ENCODE results near the gene EHD1. TPM values are rescaled to one million over a fixed set of nuclear protein-coding genes. Genes with fewer than 3 reads are reported as not detected.

EHD1 gene
- total and polyA plus RNA-seq, 9 donors = 14.3 to 87.8 (median 33.5) TPM

DNA sequence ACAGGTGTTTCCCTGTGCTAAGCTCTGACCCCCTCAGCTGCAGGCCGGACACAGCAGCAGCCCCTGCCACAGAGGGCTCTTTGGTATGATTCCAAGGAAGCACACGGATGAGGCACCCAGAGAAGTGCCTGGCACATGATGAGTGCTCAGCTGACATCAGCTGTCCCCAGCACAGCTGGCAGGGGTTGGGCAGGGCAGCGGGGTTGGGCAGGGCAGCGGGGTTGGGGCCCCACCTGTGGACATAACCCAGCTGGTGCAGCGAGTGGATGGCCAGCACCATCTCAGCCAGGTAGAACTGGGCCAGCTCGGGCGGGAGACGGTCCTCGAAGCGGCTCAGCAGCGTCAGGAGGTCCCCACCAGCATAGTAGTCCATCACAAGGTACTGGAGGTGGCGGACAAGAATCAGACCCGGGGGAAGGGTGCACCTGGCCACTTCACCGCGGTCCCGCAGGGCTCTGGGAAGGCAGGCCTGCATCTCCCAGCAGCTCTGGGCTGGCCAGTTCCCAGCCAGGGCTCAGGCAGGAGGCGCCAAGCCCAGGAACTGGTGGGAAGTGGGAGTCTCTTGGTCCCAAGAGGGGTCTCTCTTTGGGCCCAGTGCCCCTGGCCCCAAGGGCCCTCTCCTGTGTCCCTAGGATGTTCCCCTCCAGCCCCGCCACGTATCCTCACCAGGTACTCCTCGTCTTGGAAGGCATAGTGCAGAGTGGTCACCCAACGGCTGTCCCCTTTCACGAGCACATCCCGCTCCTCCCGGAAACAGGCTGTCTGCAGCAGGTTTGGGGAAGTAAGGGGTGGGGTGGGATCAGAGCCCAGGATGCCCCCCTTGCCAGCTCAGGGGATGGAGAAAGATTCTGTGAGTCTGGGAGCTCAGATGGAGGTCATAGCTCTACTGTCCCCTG, 38.3 kb downstream of the EHD1 start:
- Histone ChIP-seq H3K36me3 (no peaks in the 10 kb centered on the region), H3K27ac (no peak overlapping the region), H3K27me3 (no peaks in the 10 kb centered on the region), H3K4me1 (ENCODE audit: insufficient read depth) (peaks cover 4% of the 10 kb centered on the region), H3K9me3 (no peaks in the 10 kb centered on the region), H3K4me3 (no peak overlapping the region)
- TF ChIP-seq POLR2A (IDR thresholded peaks at IDR 0.05) (no peak), EP300 (IDR thresholded peaks at IDR 0.05) (no peak)
- TF ChIP-seq, protein P1, sequence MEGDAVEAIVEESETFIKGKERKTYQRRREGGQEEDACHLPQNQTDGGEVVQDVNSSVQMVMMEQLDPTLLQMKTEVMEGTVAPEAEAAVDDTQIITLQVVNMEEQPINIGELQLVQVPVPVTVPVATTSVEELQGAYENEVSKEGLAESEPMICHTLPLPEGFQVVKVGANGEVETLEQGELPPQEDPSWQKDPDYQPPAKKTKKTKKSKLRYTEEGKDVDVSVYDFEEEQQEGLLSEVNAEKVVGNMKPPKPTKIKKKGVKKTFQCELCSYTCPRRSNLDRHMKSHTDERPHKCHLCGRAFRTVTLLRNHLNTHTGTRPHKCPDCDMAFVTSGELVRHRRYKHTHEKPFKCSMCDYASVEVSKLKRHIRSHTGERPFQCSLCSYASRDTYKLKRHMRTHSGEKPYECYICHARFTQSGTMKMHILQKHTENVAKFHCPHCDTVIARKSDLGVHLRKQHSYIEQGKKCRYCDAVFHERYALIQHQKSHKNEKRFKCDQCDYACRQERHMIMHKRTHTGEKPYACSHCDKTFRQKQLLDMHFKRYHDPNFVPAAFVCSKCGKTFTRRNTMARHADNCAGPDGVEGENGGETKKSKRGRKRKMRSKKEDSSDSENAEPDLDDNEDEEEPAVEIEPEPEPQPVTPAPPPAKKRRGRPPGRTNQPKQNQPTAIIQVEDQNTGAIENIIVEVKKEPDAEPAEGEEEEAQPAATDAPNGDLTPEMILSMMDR (IDR thresholded peaks at IDR 0.05) = no peak
- 85 to 87% (median 86%) methylated on average over 21 to 24 of the region's 24 CpGs for WGBS, 3 donors
- intact Hi-C loops (cut with DNase I) = loop anchor here (5.0 to 10.0 kb wide), 4 partner anchors 165 to 282 kb away; partner anchors contain the start of genes ARL2 (in 3 of the 4), FAU (in 1 of the 4), MRPL49 (in 1 of the 4) and TM7SF2 (in 1 of the 4)
- DNase-seq = no peak

DNA sequence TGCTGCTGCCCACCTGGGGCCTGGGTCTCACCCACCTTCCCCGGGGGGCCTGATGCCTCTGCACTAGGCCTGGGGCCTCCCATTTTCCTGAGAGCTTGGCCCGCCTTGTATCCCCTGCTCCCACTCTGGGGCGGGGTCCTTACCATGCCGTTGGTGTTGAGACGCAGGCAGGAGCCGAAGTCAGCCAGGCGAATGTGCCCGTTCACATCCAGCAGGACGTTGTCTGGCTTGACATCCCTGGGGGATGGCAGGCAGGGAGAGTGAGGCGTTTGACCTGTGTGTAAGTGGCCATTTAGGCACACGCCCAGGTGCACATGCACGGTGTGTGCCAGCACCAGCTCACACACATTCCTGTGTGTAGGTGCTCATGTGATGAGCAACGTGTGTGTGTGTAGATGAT, 39.1 kb downstream of the EHD1 start:
- TF ChIP-seq, protein P1 (IDR thresholded peaks at IDR 0.05) = no peak
- no peak for TF ChIP-seq EP300 (IDR thresholded peaks at IDR 0.05)
- no peak for TF ChIP-seq POLR2A (IDR thresholded peaks at IDR 0.05)
- no peaks in the 10 kb centered on the region for H3K9me3 ChIP-seq
- intact Hi-C loops (cut with DNase I) = no loop called here
- DNase-seq = no peak
- H3K4me1 ChIP-seq (ENCODE audit: insufficient read depth) = peaks cover 3% of the 10 kb centered on the region
- H3K4me3 ChIP-seq = no peak overlapping the region
- H3K36me3 ChIP-seq = no peaks in the 10 kb centered on the region
- 84 to 85% (median 85%) methylated on average over 13 of the region's 13 CpGs for WGBS, 3 donors
- H3K27ac ChIP-seq = no peak overlapping the region
- no peaks in the 10 kb centered on the region for H3K27me3 ChIP-seq

GRCh38 chr11:64838600-64839334, 39.7 kb downstream of the EHD1 start:
- Histone ChIP-seq H3K4me1 (ENCODE audit: insufficient read depth) (no peaks in the 10 kb centered on the region), H3K27me3 (no peaks in the 10 kb centered on the region), H3K27ac (no peak overlapping the region), H3K9me3 (no peaks in the 10 kb centered on the region), H3K36me3 (no peaks in the 10 kb centered on the region), H3K4me3 (no peak overlapping the region)
- intact Hi-C loops (cut with DNase I) = no loop called here
- WGBS, 3 donors = 89 to 93% (median 92%) methylated on average over 24 to 28 of the region's 28 CpGs
- DNase-seq = no peak
- TF ChIP-seq POLR2A (IDR thresholded peaks at IDR 0.05) (no peak), EP300 (IDR thresholded peaks at IDR 0.05) (no peak)
- TF ChIP-seq, protein P1 (IDR thresholded peaks at IDR 0.05) = no peak

GRCh38 chr11:64837887-64838351, 40.5 kb downstream of the EHD1 start:
- intact Hi-C loops (cut with DNase I) = no loop called here
- TF ChIP-seq, protein P1 (IDR thresholded peaks at IDR 0.05) = no peak
- TF ChIP-seq POLR2A (IDR thresholded peaks at IDR 0.05) = no peak
- TF ChIP-seq EP300 (IDR thresholded peaks at IDR 0.05) = no peak
- Histone ChIP-seq H3K36me3 (no peaks in the 10 kb centered on the region), H3K27ac (no peak overlapping the region), H3K9me3 (no peaks in the 10 kb centered on the region), H3K4me3 (no peak overlapping the region), H3K4me1 (ENCODE audit: insufficient read depth) (no peaks in the 10 kb centered on the region), H3K27me3 (no peaks in the 10 kb centered on the region)
- DNase-seq = no peak
- WGBS, 3 donors = 76 to 93% (median 90%) methylated on average over 4 to 10 of the region's 10 CpGs

Measured in ovary (tissue), 9 donors.